Right lobe of liver (tissue), 4 donors: ENCODE results near the gene RIMKLA.

Source experiments
- CTCF ChIP-seq, 4 donors: fragments of 200-600 bp in 3 of 4; fragments of 450-650 bp in 1 of 4; IDR thresholded peaks; one replicate each; pipeline versions ENCODE4 v1.5.1 to v1.8.0; 2016 to 2022; ENCODE audit warnings: antibody characterized with exemption in 4 of 4, mild to moderate bottlenecking in 2 of 4
- POLR2A ChIP-seq: fragments of 450-650 bp; IDR thresholded peaks from one replicate; pipeline ENCODE4 v1.6.1; 2017; ENCODE audit warnings: antibody characterized with exemption, mild to moderate bottlenecking
- donor health status: DM: no; HTN: no; CAD: no.
- donor health status: DM: no; HTN: no; CAD: no.
- donor health status: DM: no; HTN: yes; CAD: no.

GRCh38 chr1:42424201-42424600, 43.6 kb downstream of the RIMKLA start:
- TF ChIP-seq CTCF (IDR thresholded peaks at IDR 0.05), result no peak
- TF ChIP-seq POLR2A, result no peak
